ENCODE results near the gene PPP4R4. TPM values are rescaled to one million over a fixed set of nuclear protein-coding genes. Genes with fewer than 3 reads are reported as not detected.
"Not testable (repeated sequence)": the region's sequence is repeated elsewhere in the genome, so short reads cannot be mapped to it uniquely, and the experiment has no call there.

The PPP4R4 gene
- polyA plus RNA-seq, 2 donors, result 0.08 to 0.09 TPM

DNA sequence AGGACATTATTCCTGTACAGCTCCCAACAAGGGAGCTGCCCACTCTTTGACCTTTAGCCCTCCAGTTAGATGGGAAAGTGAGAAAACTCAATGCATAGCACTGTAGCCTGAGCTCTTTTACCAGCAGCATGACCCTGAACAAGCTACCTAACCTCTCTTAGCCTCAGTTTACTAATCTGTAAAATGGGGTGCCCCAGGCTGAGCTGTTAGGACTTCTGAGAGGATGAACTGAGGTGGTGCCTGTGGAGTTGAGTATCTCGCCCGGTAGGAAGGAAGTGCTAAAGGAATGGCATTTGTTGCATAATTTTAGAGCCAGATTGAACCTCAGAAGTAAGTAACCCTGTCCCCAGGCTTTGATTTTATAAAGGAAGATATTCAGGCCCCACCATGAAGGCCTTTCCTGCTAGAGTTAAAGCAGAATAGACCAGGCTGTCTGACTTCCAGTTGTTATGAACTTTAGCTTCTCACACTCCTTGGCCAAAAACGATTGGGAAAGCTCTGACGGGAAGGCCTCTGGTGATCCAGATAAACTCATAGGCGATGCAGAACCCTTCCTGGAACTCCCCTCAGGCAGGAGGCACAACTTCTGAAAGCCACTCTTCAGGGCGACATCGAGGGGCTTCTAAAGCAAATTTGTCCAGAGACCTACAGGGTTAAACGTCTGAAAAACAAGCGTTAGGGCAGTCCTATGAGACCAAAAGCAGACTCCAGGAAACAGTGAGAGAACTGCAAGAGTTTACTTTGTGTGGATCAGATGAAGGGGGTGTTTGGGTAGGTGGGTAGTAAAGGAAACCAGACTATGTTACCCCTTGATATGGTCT is 121.4 kb downstream of the PPP4R4 start:
- no peaks in the 10 kb centered on the region for H3K27me3 ChIP-seq (ENCODE audit: control insufficient read depth in 1 of 2, insufficient read depth in 2 of 2, low read length in 2 of 2)
- 77 to 78% methylated on average over 9 of the region's 9 CpGs for WGBS, 2 donors

DNA sequence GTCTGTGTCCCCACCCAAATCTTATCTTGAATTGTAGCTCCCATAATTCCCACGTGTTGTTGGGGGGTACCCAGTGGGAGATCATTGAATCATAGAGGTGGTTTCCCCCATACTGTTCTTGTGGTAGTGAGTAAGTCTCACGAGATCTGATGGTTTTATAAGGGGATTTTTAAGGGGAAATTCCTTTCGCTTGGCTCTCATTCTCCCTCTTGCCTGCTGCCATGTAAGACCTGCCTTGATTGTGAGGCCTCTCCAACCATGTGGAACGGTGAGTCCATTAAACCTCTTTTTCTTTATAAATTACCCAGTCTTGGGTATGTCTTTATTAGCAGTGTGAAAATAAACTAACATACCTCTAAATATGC is 122.0 kb downstream of the PPP4R4 start:
- H3K27me3 ChIP-seq (ENCODE audit: control insufficient read depth in 1 of 2, insufficient read depth in 2 of 2, low read length in 2 of 2); H3K4me3 ChIP-seq (ENCODE audit: low read depth in 1 of 2, low read length in 2 of 2); H3K27ac ChIP-seq (ENCODE audit: low read depth in 2 of 2, low read length in 1 of 2); H3K9me3 ChIP-seq (ENCODE audit: control insufficient read depth in 2 of 2, insufficient read depth in 1 of 2, low read depth in 1 of 2, low read length in 1 of 2); H3K36me3 ChIP-seq (ENCODE audit: control insufficient read depth in 2 of 2, insufficient read depth in 2 of 2, low read length in 1 of 2); H3K4me1 ChIP-seq (ENCODE audit: control insufficient read depth in 2 of 2, insufficient read depth in 2 of 2, low read length in 1 of 2): not testable (repeated sequence)
- 72 to 75% methylated on average over 4 of the region's 4 CpGs for WGBS, 2 donors

More for the DNA sequence above, 121.4 kb downstream of the PPP4R4 start:
- H3K9me3 ChIP-seq (ENCODE audit: control insufficient read depth in 2 of 2, insufficient read depth in 1 of 2, low read depth in 1 of 2, low read length in 1 of 2), result no peaks in the 10 kb centered on the region
- no peak overlapping the region for H3K27ac ChIP-seq (ENCODE audit: low read depth in 2 of 2, low read length in 1 of 2)
- H3K36me3 ChIP-seq (ENCODE audit: control insufficient read depth in 2 of 2, insufficient read depth in 2 of 2, low read length in 1 of 2), result no peaks in the 10 kb centered on the region
- no peak overlapping the region for H3K4me3 ChIP-seq (ENCODE audit: low read depth in 1 of 2, low read length in 2 of 2)
- H3K4me1 ChIP-seq (ENCODE audit: control insufficient read depth in 2 of 2, insufficient read depth in 2 of 2, low read length in 1 of 2), result no peaks in the 10 kb centered on the region

DNA sequence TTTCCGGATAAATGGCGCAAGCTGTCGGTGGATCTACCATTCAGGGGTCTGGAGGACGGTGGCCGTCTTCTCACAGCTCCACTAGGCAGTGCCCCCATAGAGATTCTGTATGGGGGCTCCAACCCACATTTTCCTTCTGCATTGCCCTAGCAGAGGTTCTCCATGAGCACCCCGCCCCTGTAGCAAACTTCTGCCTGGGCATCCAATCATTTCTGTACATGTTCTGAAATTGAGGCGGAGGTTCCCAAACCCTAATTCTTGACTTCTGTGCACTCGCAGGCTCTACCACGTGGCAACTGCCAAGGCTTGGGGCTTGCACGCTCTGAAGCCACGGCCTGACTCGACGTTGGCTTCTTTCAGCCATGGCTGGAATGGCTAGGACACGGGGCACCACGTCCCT is 124.0 kb downstream of the PPP4R4 start:
- H3K36me3 ChIP-seq (ENCODE audit: control insufficient read depth in 2 of 2, insufficient read depth in 2 of 2, low read length in 1 of 2), result no peaks in the 10 kb centered on the region
- H3K4me1 ChIP-seq (ENCODE audit: control insufficient read depth in 2 of 2, insufficient read depth in 2 of 2, low read length in 1 of 2), result no peaks in the 10 kb centered on the region
- H3K27me3 ChIP-seq (ENCODE audit: control insufficient read depth in 1 of 2, insufficient read depth in 2 of 2, low read length in 2 of 2), result no peaks in the 10 kb centered on the region
- no peaks in the 10 kb centered on the region for H3K9me3 ChIP-seq (ENCODE audit: control insufficient read depth in 2 of 2, insufficient read depth in 1 of 2, low read depth in 1 of 2, low read length in 1 of 2)
- WGBS, 2 donors, result 92 to 94% methylated on average over 15 of the region's 15 CpGs
- no peak overlapping the region for H3K4me3 ChIP-seq (ENCODE audit: low read depth in 1 of 2, low read length in 2 of 2)
- H3K27ac ChIP-seq (ENCODE audit: low read depth in 2 of 2, low read length in 1 of 2), result no peak overlapping the region

DNA sequence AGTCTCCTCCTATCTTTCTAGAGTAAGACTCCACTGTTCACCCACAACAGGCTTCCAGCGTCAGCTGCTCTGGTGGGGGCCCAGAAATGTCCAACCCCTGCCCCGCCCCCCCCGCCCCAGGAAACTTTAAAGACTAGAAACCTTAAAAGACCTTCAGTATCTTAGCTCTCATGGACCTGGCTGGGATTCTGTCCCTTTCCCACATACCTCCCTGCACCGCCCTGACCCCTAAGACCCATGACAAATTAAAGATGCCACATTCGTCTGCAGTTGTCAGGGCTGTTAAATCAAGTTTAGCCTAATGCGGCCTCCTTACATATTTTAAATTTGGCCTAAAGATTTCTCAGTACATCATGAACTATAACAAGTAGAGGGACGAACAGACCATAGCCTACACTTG is 129.0 kb downstream of the PPP4R4 start:
- peaks cover 0 to 3% of the 10 kb centered on the region in 2 donors for H3K9me3 ChIP-seq (ENCODE audit: control insufficient read depth in 2 of 2, insufficient read depth in 1 of 2, low read depth in 1 of 2, low read length in 1 of 2)
- 82 to 84% methylated on average over 7 of the region's 7 CpGs for WGBS, 2 donors
- no peak overlapping the region for H3K27ac ChIP-seq (ENCODE audit: low read depth in 2 of 2, low read length in 1 of 2)
- no peaks in the 10 kb centered on the region for H3K4me1 ChIP-seq (ENCODE audit: control insufficient read depth in 2 of 2, insufficient read depth in 2 of 2, low read length in 1 of 2)
- no peaks in the 10 kb centered on the region for H3K36me3 ChIP-seq (ENCODE audit: control insufficient read depth in 2 of 2, insufficient read depth in 2 of 2, low read length in 1 of 2)
- no peak overlapping the region for H3K4me3 ChIP-seq (ENCODE audit: low read depth in 1 of 2, low read length in 2 of 2)
- H3K27me3 ChIP-seq (ENCODE audit: control insufficient read depth in 1 of 2, insufficient read depth in 2 of 2, low read length in 2 of 2), result no peaks in the 10 kb centered on the region

DNA sequence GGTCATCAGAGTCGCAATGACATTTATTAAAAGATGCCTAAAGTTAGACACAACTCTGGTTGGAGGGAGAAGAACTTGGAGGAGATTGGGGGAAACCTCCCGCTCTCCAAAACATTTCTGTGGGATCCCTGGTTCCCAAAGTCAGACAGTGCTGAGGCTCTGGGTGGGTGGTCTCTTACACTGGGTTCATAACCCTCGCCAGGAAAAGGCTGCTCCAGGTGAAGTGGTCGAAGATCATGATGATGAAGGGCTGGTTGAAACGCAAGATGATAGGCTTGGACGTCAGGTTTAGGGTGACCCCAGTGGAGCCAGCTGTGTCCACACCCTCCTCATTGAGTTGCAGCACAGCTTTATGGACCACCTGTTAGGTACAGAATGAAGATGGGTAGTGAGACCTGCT is 130.1 kb downstream of the PPP4R4 start:
- Histone ChIP-seq H3K27ac (ENCODE audit: low read depth in 2 of 2, low read length in 1 of 2) (no peak overlapping the region), H3K27me3 (ENCODE audit: control insufficient read depth in 1 of 2, insufficient read depth in 2 of 2, low read length in 2 of 2) (no peaks in the 10 kb centered on the region), H3K36me3 (ENCODE audit: control insufficient read depth in 2 of 2, insufficient read depth in 2 of 2, low read length in 1 of 2) (no peaks in the 10 kb centered on the region), H3K9me3 (ENCODE audit: control insufficient read depth in 2 of 2, insufficient read depth in 1 of 2, low read depth in 1 of 2, low read length in 1 of 2) (peaks cover 3 to 7% of the 10 kb centered on the region in 2 donors), H3K4me1 (ENCODE audit: control insufficient read depth in 2 of 2, insufficient read depth in 2 of 2, low read length in 1 of 2) (no peaks in the 10 kb centered on the region), H3K4me3 (ENCODE audit: low read depth in 1 of 2, low read length in 2 of 2) (no peak overlapping the region)
- 89 to 91% methylated on average over 6 of the region's 6 CpGs for WGBS, 2 donors

DNA sequence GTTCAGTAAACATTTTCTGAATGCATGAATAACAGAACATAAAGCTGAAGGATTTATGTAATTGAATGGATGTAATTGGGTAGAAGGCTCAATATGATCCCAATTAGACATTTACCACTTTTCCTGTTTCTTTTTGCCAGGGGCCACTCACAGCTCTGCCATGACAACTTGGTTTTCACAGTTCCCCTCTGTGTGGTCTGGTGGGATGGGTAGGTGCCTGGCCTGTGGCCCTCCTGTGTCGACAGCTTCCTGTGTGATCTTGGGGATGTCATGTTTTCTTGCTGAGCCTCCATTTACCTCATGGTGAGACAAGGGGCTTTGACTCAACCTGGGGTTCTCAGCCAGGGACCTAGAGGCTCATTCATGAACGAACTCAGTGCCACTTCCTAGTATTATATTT is 131.5 kb downstream of the PPP4R4 start:
- H3K27me3 ChIP-seq (ENCODE audit: control insufficient read depth in 1 of 2, insufficient read depth in 2 of 2, low read length in 2 of 2), result no peaks in the 10 kb centered on the region
- H3K36me3 ChIP-seq (ENCODE audit: control insufficient read depth in 2 of 2, insufficient read depth in 2 of 2, low read length in 1 of 2), result no peaks in the 10 kb centered on the region
- H3K4me3 ChIP-seq (ENCODE audit: low read depth in 1 of 2, low read length in 2 of 2), result no peak overlapping the region
- H3K4me1 ChIP-seq (ENCODE audit: control insufficient read depth in 2 of 2, insufficient read depth in 2 of 2, low read length in 1 of 2), result no peaks in the 10 kb centered on the region
- 67 to 68% methylated on average over 2 of the region's 2 CpGs for WGBS, 2 donors
- peaks cover 3 to 7% of the 10 kb centered on the region in 2 donors for H3K9me3 ChIP-seq (ENCODE audit: control insufficient read depth in 2 of 2, insufficient read depth in 1 of 2, low read depth in 1 of 2, low read length in 1 of 2)
- no peak overlapping the region for H3K27ac ChIP-seq (ENCODE audit: low read depth in 2 of 2, low read length in 1 of 2)

DNA sequence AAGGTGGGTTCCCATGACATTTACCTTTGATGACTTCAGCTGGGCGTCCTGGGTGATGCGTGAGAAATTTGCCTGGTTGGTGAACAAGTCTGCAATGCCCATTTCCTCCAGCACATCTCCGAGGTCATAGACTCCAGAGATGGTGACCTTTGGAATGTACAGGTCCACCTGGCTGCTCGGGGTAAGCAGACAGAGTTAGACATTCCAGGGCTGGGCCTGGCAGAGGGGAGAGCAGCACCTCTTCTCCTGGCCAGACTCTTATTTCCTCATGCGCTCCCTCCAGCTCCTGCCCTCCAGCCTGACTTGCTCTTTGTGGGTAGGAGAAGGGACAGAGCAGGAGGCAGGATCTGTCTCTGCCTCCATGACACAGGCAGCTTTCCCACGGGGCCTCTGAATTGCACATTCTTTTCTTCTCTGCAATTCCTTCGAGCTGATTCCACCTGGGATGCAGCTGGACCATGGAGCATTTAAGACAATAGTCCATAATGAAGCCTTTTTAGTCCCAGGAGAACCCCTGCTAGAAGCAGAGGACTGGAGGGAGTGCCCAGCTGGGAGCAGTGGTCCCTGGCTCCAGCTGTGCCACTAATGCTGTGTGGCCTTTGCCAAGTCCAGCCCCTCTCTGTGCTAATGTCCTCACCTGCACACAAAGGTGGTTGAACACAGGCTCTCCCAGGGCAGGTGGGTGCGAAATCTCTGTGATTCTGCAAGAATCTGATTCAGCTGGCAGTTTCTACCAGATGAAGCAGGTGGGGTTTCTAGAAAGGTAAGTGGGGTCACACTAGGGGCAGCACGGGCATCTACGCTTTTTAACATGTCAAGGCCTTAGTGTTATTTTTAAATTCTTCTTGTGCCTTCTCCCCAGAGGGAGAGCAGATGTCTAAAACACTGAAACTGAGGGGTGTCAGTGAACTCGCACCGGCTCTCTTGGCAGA is 132.2 kb downstream of the PPP4R4 start:
- H3K9me3 ChIP-seq (ENCODE audit: control insufficient read depth in 2 of 2, insufficient read depth in 1 of 2, low read depth in 1 of 2, low read length in 1 of 2), result peaks cover 3 to 7% of the 10 kb centered on the region in 2 donors
- no peaks in the 10 kb centered on the region for H3K4me1 ChIP-seq (ENCODE audit: control insufficient read depth in 2 of 2, insufficient read depth in 2 of 2, low read length in 1 of 2)
- no peak overlapping the region for H3K27ac ChIP-seq (ENCODE audit: low read depth in 2 of 2, low read length in 1 of 2)
- H3K27me3 ChIP-seq (ENCODE audit: control insufficient read depth in 1 of 2, insufficient read depth in 2 of 2, low read length in 2 of 2), result no peaks in the 10 kb centered on the region
- H3K36me3 ChIP-seq (ENCODE audit: control insufficient read depth in 2 of 2, insufficient read depth in 2 of 2, low read length in 1 of 2), result no peaks in the 10 kb centered on the region
- H3K4me3 ChIP-seq (ENCODE audit: low read depth in 1 of 2, low read length in 2 of 2), result no peak overlapping the region
- WGBS, 2 donors, result 75 to 78% methylated on average over 12 of the region's 12 CpGs

DNA sequence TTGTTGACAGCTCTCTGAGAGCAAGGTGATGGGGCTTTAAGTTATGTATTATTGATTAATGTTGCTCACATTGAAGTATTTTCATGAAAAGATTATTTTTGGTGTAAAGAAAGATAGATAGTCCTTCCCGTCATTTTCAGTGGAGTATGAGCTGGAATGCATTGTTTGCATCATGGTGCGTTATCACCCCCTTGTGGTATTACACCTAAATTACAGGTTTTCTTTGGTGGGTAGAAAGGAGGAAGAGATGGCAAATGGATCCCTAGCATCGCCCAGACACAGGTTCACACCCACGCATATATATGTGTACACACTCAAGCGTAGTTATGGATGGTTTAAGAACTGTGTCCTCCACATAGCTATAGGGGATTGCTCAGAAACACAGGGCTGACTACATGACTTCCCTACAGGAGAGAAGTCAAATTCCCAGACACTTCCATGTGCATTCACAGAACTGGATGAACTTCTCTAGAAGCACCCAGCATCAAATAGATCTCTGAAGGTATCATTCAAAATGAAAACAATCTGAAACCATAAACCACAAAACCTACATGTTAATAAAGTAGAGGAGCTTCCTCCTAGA is 133.4 kb downstream of the PPP4R4 start:
- Histone ChIP-seq H3K4me3 (ENCODE audit: low read depth in 1 of 2, low read length in 2 of 2) (no peak overlapping the region), H3K27ac (ENCODE audit: low read depth in 2 of 2, low read length in 1 of 2) (no peak overlapping the region), H3K4me1 (ENCODE audit: control insufficient read depth in 2 of 2, insufficient read depth in 2 of 2, low read length in 1 of 2) (peaks cover 0 to 5% of the 10 kb centered on the region in 2 donors), H3K36me3 (ENCODE audit: control insufficient read depth in 2 of 2, insufficient read depth in 2 of 2, low read length in 1 of 2) (no peaks in the 10 kb centered on the region), H3K27me3 (ENCODE audit: control insufficient read depth in 1 of 2, insufficient read depth in 2 of 2, low read length in 2 of 2) (no peaks in the 10 kb centered on the region), H3K9me3 (ENCODE audit: control insufficient read depth in 2 of 2, insufficient read depth in 1 of 2, low read depth in 1 of 2, low read length in 1 of 2) (peaks cover 3 to 7% of the 10 kb centered on the region in 2 donors)
- 64 to 68% methylated on average over 5 of the region's 5 CpGs for WGBS, 2 donors

DNA sequence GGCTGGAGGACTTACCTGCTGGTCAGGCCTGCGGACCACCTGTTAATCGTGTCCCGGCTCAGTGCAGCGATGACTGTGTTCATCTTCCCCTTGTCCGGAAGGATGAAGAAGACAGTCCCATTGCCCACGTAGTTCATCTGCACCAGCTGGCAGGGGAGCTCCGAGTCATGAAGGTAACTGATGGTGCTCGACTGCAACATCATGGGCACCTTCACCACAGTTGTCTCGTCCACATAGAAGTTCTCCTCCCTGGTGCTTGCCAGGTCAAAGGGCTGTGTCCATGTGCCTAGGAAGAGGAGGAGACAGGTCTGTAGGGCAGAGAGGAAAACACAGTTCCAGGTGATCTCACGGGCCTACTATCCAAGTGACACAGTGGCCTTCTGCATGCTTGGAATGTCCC is 135.6 kb downstream of the PPP4R4 start:
- Histone ChIP-seq H3K4me1 (ENCODE audit: control insufficient read depth in 2 of 2, insufficient read depth in 2 of 2, low read length in 1 of 2) (peaks cover 0 to 9% of the 10 kb centered on the region in 2 donors), H3K27ac (ENCODE audit: low read depth in 2 of 2, low read length in 1 of 2) (no peak overlapping the region), H3K36me3 (ENCODE audit: control insufficient read depth in 2 of 2, insufficient read depth in 2 of 2, low read length in 1 of 2) (no peaks in the 10 kb centered on the region), H3K4me3 (ENCODE audit: low read depth in 1 of 2, low read length in 2 of 2) (no peak overlapping the region), H3K9me3 (ENCODE audit: control insufficient read depth in 2 of 2, insufficient read depth in 1 of 2, low read depth in 1 of 2, low read length in 1 of 2) (peaks cover 3 to 7% of the 10 kb centered on the region in 2 donors), H3K27me3 (ENCODE audit: control insufficient read depth in 1 of 2, insufficient read depth in 2 of 2, low read length in 2 of 2) (no peaks in the 10 kb centered on the region)
- 81 to 88% methylated on average over 10 of the region's 10 CpGs for WGBS, 2 donors
